WERI-Rb-1 (cell line): Measurements from ENCODE around the gene MFAP3.
"Not testable (repeated sequence)": the region's sequence is repeated elsewhere in the genome, so short reads cannot be mapped to it uniquely, and the experiment has no call there.

Experiments
- DNase-seq: peaks from one replicate; pipeline ENCODE4 v3.0.0-alpha.2; 2020
- H3K27ac ChIP-seq: fragments of 250-450 bp; sonication (Bioruptor Pico); 2 replicates; pipeline ENCODE4 v1.5.1; 2020; ENCODE audit warnings: mild to moderate bottlenecking, moderate library complexity
- H3K27me3 ChIP-seq: fragments of 250-450 bp; sonication (Bioruptor Pico); 2 replicates; pipeline ENCODE4 v1.5.1; 2021; ENCODE audit warnings: mild to moderate bottlenecking, low read depth, moderate library complexity; ENCODE audit not compliant: insufficient read depth, severe bottlenecking
- H3K36me3 ChIP-seq: fragments of 250-450 bp; sonication (Bioruptor Pico); 2 replicates; pipeline ENCODE4 v1.5.1; 2020; ENCODE audit warnings: mild to moderate bottlenecking, moderate library complexity
- H3K4me3 ChIP-seq: 2 replicates; pipeline ENCODE4 v1.5.1; 2011; ENCODE audit warnings: low read depth, mild to moderate bottlenecking, control low read depth, low read length
- H3K9me3 ChIP-seq: fragments of 250-450 bp; sonication (Bioruptor Pico); 2 replicates; pipeline ENCODE4 v1.5.1; 2021; ENCODE audit warnings: mild to moderate bottlenecking, moderate library complexity; ENCODE audit not compliant: severe bottlenecking
- CTCF ChIP-seq: IDR thresholded peaks from 2 replicates; pipeline ENCODE4 v1.5.1; 2011; ENCODE audit warnings: low read depth, mild to moderate bottlenecking, control low read depth, inconsistent platforms, low read length

MFAP3 gene

GRCh38 chr5:154063372-154063771, 24.6 kb downstream of the MFAP3 start:
- Histone ChIP-seq H3K9me3 (no peaks in the 10 kb centered on the region), H3K27ac (no peak overlapping the region), H3K4me3 (no peak overlapping the region), H3K36me3 (no peaks in the 10 kb centered on the region), H3K27me3 (no peaks in the 10 kb centered on the region)
- TF ChIP-seq CTCF, result no peak
- no peak for DNase-seq

GRCh38 chr5:154065971-154066370, 27.2 kb downstream of the MFAP3 start:
- Histone ChIP-seq H3K4me3 (no peak overlapping the region), H3K27ac (no peak overlapping the region), H3K9me3 (no peaks in the 10 kb centered on the region), H3K36me3 (no peaks in the 10 kb centered on the region), H3K27me3 (no peaks in the 10 kb centered on the region)
- no peak for TF ChIP-seq CTCF
- no peak for DNase-seq

GRCh38 chr5:154069854-154070253, 31.1 kb downstream of the MFAP3 start:
- not testable (repeated sequence) for DNase-seq, H3K36me3 ChIP-seq, H3K9me3 ChIP-seq, H3K4me3 ChIP-seq, H3K27me3 ChIP-seq, H3K27ac ChIP-seq

- Histone ChIP-seq H3K9me3 (no peaks in the 10 kb centered on the region), H3K27me3 (no peaks in the 10 kb centered on the region), H3K36me3 (no peaks in the 10 kb centered on the region), H3K27ac (no peak overlapping the region), H3K4me3 (no peak overlapping the region)
- no peak for TF ChIP-seq CTCF
- DNase-seq, result no peak
These were observed 33.1 kb downstream of the MFAP3 start for GRCh38 chr5:154071799-154072413.

- Histone ChIP-seq H3K9me3 (no peaks in the 10 kb centered on the region), H3K27ac (no peak overlapping the region), H3K4me3 (no peak overlapping the region), H3K36me3 (no peaks in the 10 kb centered on the region), H3K27me3 (no peaks in the 10 kb centered on the region)
- peak; percentile 85 for TF ChIP-seq CTCF
- DNase-seq, result peak; percentile 75
These were observed 33.8 kb downstream of the MFAP3 start for GRCh38 chr5:154072414-154073171.

- peak; percentile 75 for DNase-seq
- H3K27me3 ChIP-seq, result no peaks in the 10 kb centered on the region
- no peaks in the 10 kb centered on the region for H3K36me3 ChIP-seq
- no peaks in the 10 kb centered on the region for H3K9me3 ChIP-seq
- no peak overlapping the region for H3K4me3 ChIP-seq
- TF ChIP-seq CTCF, result no peak
- H3K27ac ChIP-seq, result no peak overlapping the region
These were observed 37.6 kb downstream of the MFAP3 start for GRCh38 chr5:154076240-154076922.
